DND-41 (cell line): ENCODE data around the gene ZNF76.

Experiments
- ATAC-seq: fragments of 200-7000 bp; cut with Tn5 transposase; 3 replicates; pipeline ENCODE4 v1.9.1; 2021; ENCODE audit warnings: low read depth; ENCODE audit not compliant: insufficient read depth
- DNase-seq: peaks from one replicate; pipeline ENCODE4 v3.0.0-alpha.2; 2020
- H2AFZ ChIP-seq: 2 replicates; pipeline ENCODE4 v1.6.0; 2012; ENCODE audit warnings: low read depth, low read length
- H3K27ac ChIP-seq: 2 replicates; pipeline ENCODE4 v1.5.1; 2012; ENCODE audit warnings: low read length, inconsistent platforms
- H3K27me3 ChIP-seq: fragments of 200-600 bp; sonication (generic); 2 replicates; pipeline ENCODE4 v1.6.0; 2012; ENCODE audit warnings: low read length, mild to moderate bottlenecking, inconsistent platforms; ENCODE audit not compliant: insufficient read depth, poor library complexity
- H3K36me3 ChIP-seq: 2 replicates; pipeline ENCODE4 v1.5.1; 2012; ENCODE audit warnings: low read length, inconsistent platforms; ENCODE audit not compliant: insufficient read depth
- H3K4me1 ChIP-seq: 2 replicates; pipeline ENCODE4 v1.5.1; 2012; ENCODE audit warnings: mild to moderate bottlenecking, low read length; ENCODE audit not compliant: insufficient read depth
- H3K4me2 ChIP-seq: 2 replicates; pipeline ENCODE4 v1.6.0; 2012; ENCODE audit warnings: mild to moderate bottlenecking, moderate library complexity, low read length, inconsistent platforms; ENCODE audit not compliant: insufficient read depth
- H3K4me3 ChIP-seq, 2 experiments: fragments of 200-600 bp in 1 of 2; shearing (Covaris generic) in 1 of 2; 2 replicates each; pipeline ENCODE4 v1.5.1; 2012 to 2016; ENCODE audit warnings: inconsistent platforms in 2 of 2, low read length in 2 of 2, mild to moderate bottlenecking in 2 of 2, low read depth in 1 of 2, moderate library complexity in 1 of 2
- H3K79me2 ChIP-seq: 2 replicates; pipeline ENCODE4 v1.6.0; 2012; ENCODE audit warnings: low read length, inconsistent platforms; ENCODE audit not compliant: insufficient read depth
- H3K9ac ChIP-seq: 2 replicates; pipeline ENCODE4 v1.6.0; 2012; ENCODE audit warnings: low read depth, mild to moderate bottlenecking, inconsistent platforms, low read length, moderate library complexity
- H3K9me3 ChIP-seq: 2 replicates; pipeline ENCODE4 v1.5.1; 2012; ENCODE audit warnings: low read length, moderate library complexity, mild to moderate bottlenecking, inconsistent platforms; ENCODE audit not compliant: insufficient read depth, severe bottlenecking
- H4K20me1 ChIP-seq: 2 replicates; pipeline ENCODE4 v1.6.0; 2012; ENCODE audit warnings: low read length; ENCODE audit not compliant: insufficient read depth
- EZH2 ChIP-seq: IDR thresholded peaks from 3 replicates; pipeline ENCODE4 v1.6.1; 2012; ENCODE audit warnings: borderline replicate concordance, low read depth, mild to moderate bottlenecking, moderate library complexity, low read length, inconsistent platforms; ENCODE audit not compliant: severe bottlenecking
- TF ChIP-seq, protein P1 (sequence below): IDR thresholded peaks from 2 replicates; pipeline ENCODE4 v1.5.1; 2012; ENCODE audit warnings: borderline replicate concordance, low read length, moderate library complexity, mild to moderate bottlenecking; ENCODE audit not compliant: poor library complexity, severe bottlenecking; ENCODE audit errors: extremely low read depth

Gene ZNF76

DNA sequence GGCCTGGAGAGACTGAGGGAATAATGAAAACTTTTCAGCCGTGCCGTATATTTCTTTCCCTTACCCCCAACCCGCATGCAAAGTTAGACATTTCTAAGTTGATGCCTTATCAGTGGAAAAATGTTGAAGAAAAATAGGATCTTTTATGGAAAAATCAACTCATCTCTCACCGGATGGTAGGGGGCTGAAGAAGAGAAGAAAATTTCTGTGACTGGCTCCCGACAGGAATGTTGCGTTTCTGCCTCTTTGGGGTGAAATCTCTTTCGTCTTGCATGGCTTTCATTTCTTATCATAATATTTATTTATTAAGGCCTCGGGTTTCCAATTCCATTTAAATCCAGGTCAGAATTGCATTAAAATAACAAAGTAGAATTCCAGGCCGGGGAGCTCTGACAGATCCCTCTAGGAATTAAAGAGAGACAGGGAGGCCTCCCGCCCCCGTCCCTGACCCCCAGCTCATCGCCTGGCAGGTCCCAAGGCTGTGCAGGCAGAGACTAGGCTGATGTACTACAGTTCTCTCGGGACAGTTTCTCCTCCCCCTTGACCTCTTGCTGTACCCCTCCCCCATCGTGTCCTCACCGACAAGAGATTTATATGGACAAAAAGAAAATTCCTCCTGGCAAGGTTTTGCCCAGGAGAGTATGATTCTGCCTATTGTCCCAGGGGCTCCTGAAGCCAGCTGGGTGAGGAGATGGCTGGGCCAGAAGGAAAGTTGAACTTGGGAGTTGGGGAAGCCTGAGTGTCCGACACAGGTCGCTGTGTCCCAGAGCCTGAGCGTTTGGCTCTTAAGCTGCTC lies 44.5 kb upstream of the ZNF76 start:
- Histone ChIP-seq H3K4me1 (no peaks in the 10 kb centered on the region), H3K9ac (no peak overlapping the region), H4K20me1 (peaks cover 7% of the 10 kb centered on the region; the same call in 1 of the 2 replicates), H3K4me2 (no peak overlapping the region), H3K36me3 (peaks cover 3% of the 10 kb centered on the region; the same call in 1 of the 2 replicates), H3K9me3 (no peaks in the 10 kb centered on the region), H3K27ac (no peak overlapping the region), H3K27me3 (no peaks in the 10 kb centered on the region), H3K79me2 (no peaks in the 10 kb centered on the region), H3K4me3 (no peak overlapping the region), H2AFZ (no peak overlapping the region)
- TF ChIP-seq, protein P1, sequence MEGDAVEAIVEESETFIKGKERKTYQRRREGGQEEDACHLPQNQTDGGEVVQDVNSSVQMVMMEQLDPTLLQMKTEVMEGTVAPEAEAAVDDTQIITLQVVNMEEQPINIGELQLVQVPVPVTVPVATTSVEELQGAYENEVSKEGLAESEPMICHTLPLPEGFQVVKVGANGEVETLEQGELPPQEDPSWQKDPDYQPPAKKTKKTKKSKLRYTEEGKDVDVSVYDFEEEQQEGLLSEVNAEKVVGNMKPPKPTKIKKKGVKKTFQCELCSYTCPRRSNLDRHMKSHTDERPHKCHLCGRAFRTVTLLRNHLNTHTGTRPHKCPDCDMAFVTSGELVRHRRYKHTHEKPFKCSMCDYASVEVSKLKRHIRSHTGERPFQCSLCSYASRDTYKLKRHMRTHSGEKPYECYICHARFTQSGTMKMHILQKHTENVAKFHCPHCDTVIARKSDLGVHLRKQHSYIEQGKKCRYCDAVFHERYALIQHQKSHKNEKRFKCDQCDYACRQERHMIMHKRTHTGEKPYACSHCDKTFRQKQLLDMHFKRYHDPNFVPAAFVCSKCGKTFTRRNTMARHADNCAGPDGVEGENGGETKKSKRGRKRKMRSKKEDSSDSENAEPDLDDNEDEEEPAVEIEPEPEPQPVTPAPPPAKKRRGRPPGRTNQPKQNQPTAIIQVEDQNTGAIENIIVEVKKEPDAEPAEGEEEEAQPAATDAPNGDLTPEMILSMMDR, result no peak
- no peak for TF ChIP-seq EZH2
- no peak for ATAC-seq
- DNase-seq, result no peak

DNA sequence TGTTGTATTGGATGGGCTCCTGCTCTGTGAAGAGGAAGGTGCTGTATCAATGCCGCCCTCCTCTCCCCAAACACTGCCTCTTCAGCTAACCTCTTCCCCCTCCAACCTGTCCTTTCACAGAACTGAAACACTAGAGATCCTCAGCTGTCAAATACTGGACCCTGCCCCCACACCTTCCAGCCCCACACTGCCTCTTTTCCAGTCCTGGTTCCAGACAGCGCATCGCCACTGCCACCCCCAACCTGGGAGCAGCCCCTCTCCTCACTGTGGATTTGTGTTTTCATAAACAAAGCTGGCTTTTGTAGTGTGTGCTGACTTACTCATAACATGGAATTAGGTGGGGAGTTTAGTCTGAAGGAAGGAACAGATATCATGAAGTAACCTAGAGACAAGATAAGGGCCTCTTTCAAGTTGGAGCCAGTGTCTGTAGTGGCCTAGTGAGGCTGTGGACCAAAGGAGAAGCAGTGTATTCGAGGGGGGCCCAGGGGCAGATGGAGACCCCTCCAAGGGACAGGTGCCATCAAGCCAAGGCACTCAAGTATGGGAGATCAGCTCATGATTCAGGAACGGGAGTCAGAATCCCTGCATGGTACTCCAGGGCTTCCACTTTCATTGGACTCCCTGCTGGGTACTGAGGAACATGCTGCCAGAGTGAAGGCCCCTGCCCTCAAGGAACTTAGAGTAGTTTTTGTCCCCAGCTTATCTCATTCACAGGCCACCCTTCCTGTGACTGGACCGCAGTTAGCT lies 43.7 kb upstream of the ZNF76 start:
- DNase-seq, result no peak

GRCh38 chr6:35216412-35216732 lies 43.2 kb upstream of the ZNF76 start:
- Histone ChIP-seq H3K36me3 (peaks cover 3% of the 10 kb centered on the region; the same call in 1 of the 2 replicates), H3K79me2 (no peaks in the 10 kb centered on the region), H3K27ac (no peak overlapping the region), H3K4me2 (no peak overlapping the region), H3K9ac (no peak overlapping the region), H2AFZ (no peak overlapping the region), H3K9me3 (no peaks in the 10 kb centered on the region), H3K4me3 (no peak overlapping the region), H3K4me1 (no peaks in the 10 kb centered on the region), H4K20me1 (peaks cover 7% of the 10 kb centered on the region; the same call in 1 of the 2 replicates), H3K27me3 (no peaks in the 10 kb centered on the region)
- no peak for DNase-seq
- no peak for ATAC-seq
- no peak for TF ChIP-seq EZH2
- TF ChIP-seq, protein P1, result no peak

More for the DNA sequence above, 43.7 kb upstream of the ZNF76 start:
- H3K79me2 ChIP-seq, result no peaks in the 10 kb centered on the region
- H3K4me3 ChIP-seq, result no peak overlapping the region
- H3K9me3 ChIP-seq, result no peaks in the 10 kb centered on the region
- peaks cover 3% of the 10 kb centered on the region; the same call in 1 of the 2 replicates for H3K36me3 ChIP-seq
- H3K27me3 ChIP-seq, result no peaks in the 10 kb centered on the region
- ATAC-seq, result no peak
- H3K4me2 ChIP-seq, result no peak overlapping the region
- no peak for TF ChIP-seq EZH2
- TF ChIP-seq, protein P1, result no peak
- H3K27ac ChIP-seq, result no peak overlapping the region
- no peak overlapping the region for H3K9ac ChIP-seq
- H3K4me1 ChIP-seq, result no peaks in the 10 kb centered on the region
- H2AFZ ChIP-seq, result no peak overlapping the region
- H4K20me1 ChIP-seq, result peaks cover 7% of the 10 kb centered on the region; the same call in 1 of the 2 replicates
